Tibial artery (tissue), 4 donors: ENCODE data around the gene LCP1.

Experiments used
- DNase-seq, 2 donors: peaks; one replicate each; pipeline ENCODE4 v3.0.0-alpha.2; 2019
- H3K27ac ChIP-seq, 2 donors: fragments of 200-600 bp; sonication (generic) in 1 of 2; 1 replicate in 1 of 2; 2 replicates in 1 of 2; pipeline ENCODE4 v1.5.1; 2018 to 2019; ENCODE audit warnings: mild to moderate bottlenecking in 1 of 2
- H3K27me3 ChIP-seq, 2 donors: fragments of 200-600 bp; sonication (generic) in 1 of 2; one replicate each; pipeline versions ENCODE4 v1.5.1 to v1.6.0; 2016 to 2019
- H3K36me3 ChIP-seq, 3 donors: fragments of 200-600 bp; sonication (generic) in 2 of 3; one replicate each; pipeline ENCODE4 v1.5.1; 2016 to 2019; ENCODE audit warnings: mild to moderate bottlenecking in 2 of 3
- H3K4me1 ChIP-seq, 4 donors: fragments of 200-600 bp; sonication (generic) in 2 of 4; 1 replicate in 3 of 4; 2 replicates in 1 of 4; pipeline ENCODE4 v1.5.1; 2016 to 2019
- H3K4me3 ChIP-seq, 2 donors: fragments of 200-600 bp; sonication (generic) in 1 of 2; 1 replicate in 1 of 2; 2 replicates in 1 of 2; pipeline ENCODE4 v1.5.1; 2018 to 2019; ENCODE audit warnings: mild to moderate bottlenecking in 2 of 2
- H3K9me3 ChIP-seq, 3 donors: fragments of 200-600 bp; sonication (generic) in 1 of 3; one replicate each; pipeline ENCODE4 v1.5.1; 2016 to 2019
- CTCF ChIP-seq, 2 experiments: fragments of 200-600 bp in 1 of 2; fragments of 450-650 bp in 1 of 2; IDR thresholded peaks; one replicate each; pipeline ENCODE4 v1.5.1; 2017 to 2019; ENCODE audit warnings: antibody characterized with exemption in 2 of 2, mild to moderate bottlenecking in 1 of 2, moderate library complexity in 1 of 2
- intact Hi-C: fragments of 100-400 bp; cut with DNase I; formaldehyde crosslinking; loops from one replicate; pipeline ENCODE4 v1.15.0; 2023; ENCODE audit warnings: low total_unique reads

LCP1 gene

GRCh38 chr13:46097015-46097414 is 85.0 kb downstream of the LCP1 start:
- Histone ChIP-seq H3K36me3 (no peaks in the 10 kb centered on the region), H3K27ac (no peak overlapping the region), H3K9me3 (peaks cover 0 to 5% (median 0%) of the 10 kb centered on the region in 3 donors), H3K27me3 (no peaks in the 10 kb centered on the region), H3K4me1 (peaks cover 0 to 18% (median 0%) of the 10 kb centered on the region in 4 donors), H3K4me3 (no peak overlapping the region)
- no peak for TF ChIP-seq CTCF (IDR thresholded peaks at IDR 0.05)
- intact Hi-C loops: no loop called here
- no peak for DNase-seq

- H3K4me3 ChIP-seq: no peak overlapping the region
- DNase-seq: no peak
- peaks cover 0 to 5% (median 0%) of the 10 kb centered on the region in 3 donors for H3K9me3 ChIP-seq
- intact Hi-C loops: no loop called here
- no peak for TF ChIP-seq CTCF (IDR thresholded peaks at IDR 0.05)
- H3K27ac ChIP-seq: no peak overlapping the region
- H3K36me3 ChIP-seq: no peaks in the 10 kb centered on the region
- H3K27me3 ChIP-seq: no peaks in the 10 kb centered on the region
- H3K4me1 ChIP-seq: no peaks in the 10 kb centered on the region
Observed at GRCh38 chr13:46094478-46094877, 87.5 kb downstream of the LCP1 start.

- no peak for DNase-seq
- peaks cover 0 to 5% (median 0%) of the 10 kb centered on the region in 3 donors for H3K9me3 ChIP-seq
- intact Hi-C loops: no loop called here
- H3K4me1 ChIP-seq: no peaks in the 10 kb centered on the region
- no peaks in the 10 kb centered on the region for H3K36me3 ChIP-seq
- no peak overlapping the region for H3K27ac ChIP-seq
- no peak for TF ChIP-seq CTCF (IDR thresholded peaks at IDR 0.05)
- no peak overlapping the region for H3K4me3 ChIP-seq
- H3K27me3 ChIP-seq: no peaks in the 10 kb centered on the region
Observed at GRCh38 chr13:46088821-46089562, 93.0 kb downstream of the LCP1 start.

- no peak for DNase-seq
- TF ChIP-seq CTCF (IDR thresholded peaks at IDR 0.05): no peak
- intact Hi-C loops: no loop called here
Observed at GRCh38 chr13:46087481-46087880, 94.5 kb downstream of the LCP1 start.

GRCh38 chr13:46086985-46087384 is 95.0 kb downstream of the LCP1 start:
- H3K9me3 ChIP-seq: no peaks in the 10 kb centered on the region
- H3K27ac ChIP-seq: no peak overlapping the region

More at GRCh38 chr13:46087481-46087880, 94.5 kb downstream of the LCP1 start:
- Histone ChIP-seq H3K27ac (no peak overlapping the region), H3K4me3 (no peak overlapping the region), H3K4me1 (no peaks in the 10 kb centered on the region), H3K9me3 (peaks cover 0 to under 1% (median 0%) of the 10 kb centered on the region in 3 donors), H3K27me3 (no peaks in the 10 kb centered on the region), H3K36me3 (no peaks in the 10 kb centered on the region)

More at GRCh38 chr13:46086985-46087384, 95.0 kb downstream of the LCP1 start:
- no peak overlapping the region for H3K4me3 ChIP-seq
- no peak for DNase-seq
- intact Hi-C loops: no loop called here
- H3K4me1 ChIP-seq: no peaks in the 10 kb centered on the region
- no peaks in the 10 kb centered on the region for H3K27me3 ChIP-seq
- TF ChIP-seq CTCF (IDR thresholded peaks at IDR 0.05): no peak
- no peaks in the 10 kb centered on the region for H3K36me3 ChIP-seq
